Gastrocnemius medialis (tissue), 4 donors: Measurements from ENCODE around the gene SLC2A4. TPM values are rescaled to one million over a fixed set of nuclear protein-coding genes. Genes with fewer than 3 reads are reported as not detected.

Source experiments
- ATAC-seq, 2 donors: fragments of 150-250 bp; one replicate each; pipeline ENCODE4 v1.9.1; 2016
- DNase-seq, 2 donors: peaks; one replicate each; pipeline ENCODE4 v3.0.0-alpha.2; 2019
- H3K27ac ChIP-seq, 4 donors: fragments of 200-600 bp; sonication (generic); 1 replicate in 1 of 4; 2 replicates in 3 of 4; pipeline ENCODE4 v1.5.1; 2016 to 2018; ENCODE audit warnings: mild to moderate bottlenecking in 2 of 4, moderate library complexity in 1 of 4
- H3K27me3 ChIP-seq, 3 donors: fragments of 200-600 bp; sonication (generic) in 2 of 3; 1 replicate in 1 of 3; 2 replicates in 2 of 3; pipeline versions ENCODE4 v1.5.1 to v1.6.0; 2016 to 2019; ENCODE audit warnings: mild to moderate bottlenecking in 1 of 3, moderate library complexity in 1 of 3
- H3K36me3 ChIP-seq, 2 donors: fragments of 200-600 bp; sonication (generic) in 1 of 2; one replicate each; pipeline ENCODE4 v1.5.1; 2017 to 2018
- H3K4me1 ChIP-seq, 2 donors: fragments of 200-600 bp; sonication (generic) in 1 of 2; one replicate each; pipeline ENCODE4 v1.5.1; 2016 to 2017; ENCODE audit warnings: mild to moderate bottlenecking in 2 of 2
- H3K4me3 ChIP-seq, 4 donors: fragments of 200-600 bp; sonication (generic) in 3 of 4; 1 replicate in 1 of 4; 2 replicates in 3 of 4; pipeline ENCODE4 v1.5.1; 2016 to 2019; ENCODE audit warnings: mild to moderate bottlenecking in 2 of 4
- H3K9me3 ChIP-seq, 3 donors: fragments of 200-600 bp; sonication (generic) in 2 of 3; 1 replicate in 1 of 3; 2 replicates in 2 of 3; pipeline ENCODE4 v1.5.1; 2016 to 2019
- POLR2A ChIP-seq, 2 donors: fragments of 450-650 bp; IDR thresholded peaks; one replicate each; pipeline ENCODE4 v1.6.1; 2017; ENCODE audit warnings: antibody characterized with exemption in 2 of 2, mild to moderate bottlenecking in 2 of 2, moderate library complexity in 2 of 2
- in situ Hi-C, 4 donors: fragments of 200-750 bp; cut with MboI; loops; one replicate each; pipeline versions ENCODE4 v1.15.0 to v1.8.0; 2017; ENCODE audit warnings: low sequenced_read_pairs in 4 of 4
- intact Hi-C: fragments of 100-400 bp; cut with DNase I; formaldehyde crosslinking; loops from one replicate; pipeline ENCODE4 v1.15.1; 2023; ENCODE audit warnings: low total_unique reads
- total RNA-seq, 4 donors: library from RNA; depleted of rRNA; stranded (reverse); fragments of >200 nt; gene quantifications; one replicate each; pipeline versions ENCODE4 v1.1.0 to v1.2.3, GENCODE V29; 2016
- TF ChIP-seq, protein P1 (sequence below), 5 experiments: fragments of 450-650 bp in 3 of 5; fragments of 200-600 bp in 2 of 5; sonication (generic) in 2 of 5; IDR thresholded peaks in 4 of 5; conservative IDR thresholded peaks in 1 of 5; 1 replicate in 4 of 5; 2 replicates in 1 of 5; pipeline ENCODE4 v1.5.1; 2016 to 2019; ENCODE audit warnings: antibody characterized with exemption in 5 of 5, mild to moderate bottlenecking in 3 of 5, moderate library complexity in 3 of 5

The SLC2A4 gene
- total RNA-seq, 4 donors from 2014 or later, result 148 to 310 (median 227) TPM

DNA sequence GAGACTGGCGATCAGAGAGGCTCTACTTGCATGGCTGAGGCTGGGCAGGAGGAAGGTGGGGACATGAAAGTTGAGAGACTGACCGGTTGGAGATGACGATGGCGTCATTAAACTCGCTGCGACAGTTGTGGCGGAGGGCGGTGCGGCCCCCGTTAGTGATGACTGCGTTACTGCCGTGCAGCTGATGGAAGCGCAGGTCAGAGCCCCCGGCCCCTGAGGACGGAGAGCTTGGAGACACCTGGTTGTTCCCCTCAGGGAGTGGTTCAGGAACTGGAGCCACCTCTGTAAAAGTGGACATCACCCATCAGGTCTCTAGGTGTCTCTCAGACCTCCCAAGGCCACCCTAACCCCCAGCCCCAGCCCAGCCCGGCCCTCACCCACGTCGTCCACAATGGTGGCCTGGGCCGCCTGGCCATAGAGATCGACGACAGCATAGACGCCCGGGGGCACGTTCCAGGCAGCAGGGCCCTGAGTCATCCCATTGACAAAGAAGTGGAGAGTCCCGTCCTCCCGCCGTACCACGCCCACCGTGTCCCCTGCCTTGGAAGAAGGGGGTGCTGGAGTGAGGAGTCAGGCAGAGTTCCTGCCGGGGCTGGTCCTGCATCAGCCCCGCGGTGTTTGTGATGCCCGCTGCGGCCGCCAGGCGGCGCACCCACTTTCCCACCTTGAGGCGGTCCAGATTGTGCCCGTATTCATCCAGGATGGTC lies 42.4 kb downstream of the SLC2A4 start:
- no peak for TF ChIP-seq POLR2A (IDR thresholded peaks at IDR 0.05)
- TF ChIP-seq, protein P1, sequence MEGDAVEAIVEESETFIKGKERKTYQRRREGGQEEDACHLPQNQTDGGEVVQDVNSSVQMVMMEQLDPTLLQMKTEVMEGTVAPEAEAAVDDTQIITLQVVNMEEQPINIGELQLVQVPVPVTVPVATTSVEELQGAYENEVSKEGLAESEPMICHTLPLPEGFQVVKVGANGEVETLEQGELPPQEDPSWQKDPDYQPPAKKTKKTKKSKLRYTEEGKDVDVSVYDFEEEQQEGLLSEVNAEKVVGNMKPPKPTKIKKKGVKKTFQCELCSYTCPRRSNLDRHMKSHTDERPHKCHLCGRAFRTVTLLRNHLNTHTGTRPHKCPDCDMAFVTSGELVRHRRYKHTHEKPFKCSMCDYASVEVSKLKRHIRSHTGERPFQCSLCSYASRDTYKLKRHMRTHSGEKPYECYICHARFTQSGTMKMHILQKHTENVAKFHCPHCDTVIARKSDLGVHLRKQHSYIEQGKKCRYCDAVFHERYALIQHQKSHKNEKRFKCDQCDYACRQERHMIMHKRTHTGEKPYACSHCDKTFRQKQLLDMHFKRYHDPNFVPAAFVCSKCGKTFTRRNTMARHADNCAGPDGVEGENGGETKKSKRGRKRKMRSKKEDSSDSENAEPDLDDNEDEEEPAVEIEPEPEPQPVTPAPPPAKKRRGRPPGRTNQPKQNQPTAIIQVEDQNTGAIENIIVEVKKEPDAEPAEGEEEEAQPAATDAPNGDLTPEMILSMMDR (IDR thresholded peaks at IDR 0.05 in 4 of 5, conservative IDR thresholded peaks at IDR 0.05 in 1 of 5), result peak; percentile 46 to 83 (median 74)
- Histone ChIP-seq H3K36me3 (peaks cover 0 to 67% of the 10 kb centered on the region in 2 donors), H3K4me1 (peaks cover 12 to 14% of the 10 kb centered on the region in 2 donors), H3K27ac (no peak overlapping the region), H3K9me3 (no peaks in the 10 kb centered on the region), H3K4me3 (no peak overlapping the region), H3K27me3 (no peaks in the 10 kb centered on the region)
- DNase-seq, result peak in 1 of 2 donors; percentile 42
- ATAC-seq, result no peak
- in situ Hi-C loops, result no loop called here
- intact Hi-C loops, result no loop called here

DNA sequence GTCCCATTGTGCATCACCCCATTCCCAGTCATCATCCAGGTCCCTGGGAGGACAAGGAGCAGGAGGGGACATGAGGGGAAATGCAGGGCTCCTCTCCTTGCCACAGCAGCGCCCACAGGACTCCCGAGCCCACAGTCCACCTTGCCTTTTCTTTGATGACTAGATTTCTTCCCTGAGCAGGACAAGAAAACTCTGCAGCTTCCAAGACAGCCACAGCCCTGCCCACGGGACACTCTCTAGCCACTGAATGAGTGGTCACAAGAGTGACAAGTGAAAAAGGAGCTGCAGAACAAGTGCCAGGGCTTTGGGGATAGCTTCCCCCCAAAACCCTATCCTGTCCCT lies 42.9 kb downstream of the SLC2A4 start:
- DNase-seq (no peak), ATAC-seq (no peak)
- H3K36me3 ChIP-seq, result peaks cover 0 to 64% of the 10 kb centered on the region in 2 donors
- no peaks in the 10 kb centered on the region for H3K27me3 ChIP-seq
- TF ChIP-seq, protein P1 (IDR thresholded peaks at IDR 0.05 in 4 of 5, conservative IDR thresholded peaks at IDR 0.05 in 1 of 5), result peak in 2 of 5 experiments; percentile 6 to 9
- no peak for TF ChIP-seq POLR2A (IDR thresholded peaks at IDR 0.05)
- no peak overlapping the region for H3K27ac ChIP-seq
- H3K4me3 ChIP-seq, result no peak overlapping the region
- H3K4me1 ChIP-seq, result peaks cover 12 to 14% of the 10 kb centered on the region in 2 donors
- in situ Hi-C loops, result no loop called here
- H3K9me3 ChIP-seq, result no peaks in the 10 kb centered on the region
- intact Hi-C loops, result no loop called here

DNA sequence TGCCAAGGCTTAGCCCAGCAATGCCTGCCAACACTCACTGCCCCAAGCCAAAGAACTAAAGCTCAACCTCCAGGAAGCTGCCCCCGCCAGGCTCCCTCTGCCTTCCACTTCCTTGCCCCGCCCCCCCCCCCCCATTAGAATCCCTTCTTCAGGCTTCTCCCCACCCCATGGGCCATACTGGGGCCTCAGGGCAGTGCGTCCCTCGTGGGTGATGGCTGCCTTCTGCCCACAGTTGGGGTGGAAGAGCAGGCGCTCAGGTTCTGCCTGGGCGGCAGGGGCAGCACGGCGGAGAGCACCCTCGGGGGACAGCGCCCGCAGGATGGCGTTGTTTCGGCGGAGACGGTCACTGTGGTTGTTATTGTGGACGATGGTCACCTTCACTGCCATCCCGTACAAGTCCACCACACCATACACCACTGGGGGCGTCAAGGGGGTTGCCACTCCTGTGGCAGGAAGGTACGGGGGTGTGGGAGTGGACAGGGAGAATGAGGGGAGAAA lies 43.6 kb downstream of the SLC2A4 start:
- Histone ChIP-seq H3K9me3 (no peaks in the 10 kb centered on the region), H3K27ac (no peak overlapping the region), H3K4me3 (no peak overlapping the region), H3K4me1 (peaks cover 12 to 17% of the 10 kb centered on the region in 2 donors), H3K36me3 (peaks cover 0 to 60% of the 10 kb centered on the region in 2 donors), H3K27me3 (no peaks in the 10 kb centered on the region)
- intact Hi-C loops (loop anchor here (5.0 kb wide), 1 partner anchor 237 kb away; the partner anchor contains the start of gene SENP3), in situ Hi-C loops (loop anchor here in 1 of 4 donors (25.0 kb wide), 1 partner anchor 288 kb away; the partner anchor contains the start of genes SLC16A11 and SLC16A13)
- TF ChIP-seq, protein P1 (IDR thresholded peaks at IDR 0.05 in 4 of 5, conservative IDR thresholded peaks at IDR 0.05 in 1 of 5), result no peak
- TF ChIP-seq POLR2A (IDR thresholded peaks at IDR 0.05), result no peak
- ATAC-seq, result no peak
- no peak for DNase-seq

DNA sequence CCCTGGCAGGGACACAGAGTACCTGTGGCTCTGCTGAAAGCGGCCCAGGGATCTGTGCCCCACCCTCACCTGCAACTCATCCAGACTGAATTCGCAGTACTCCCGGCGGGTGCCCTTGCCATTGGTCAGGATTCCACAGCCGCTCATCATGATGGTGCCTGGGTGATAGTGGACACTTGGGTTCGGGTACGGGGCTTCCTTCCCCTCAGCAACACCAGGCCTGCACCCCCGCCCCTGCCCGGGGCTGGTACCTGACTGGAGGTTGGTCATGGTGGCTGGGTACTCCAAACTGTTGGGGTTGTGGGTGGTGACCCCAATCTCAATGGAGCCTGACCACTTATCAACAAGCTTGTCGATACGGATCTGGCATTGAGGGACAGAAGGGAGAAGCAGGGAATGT lies 44.7 kb downstream of the SLC2A4 start:
- DNase-seq (no peak), ATAC-seq (no peak)
- no peak for TF ChIP-seq POLR2A (IDR thresholded peaks at IDR 0.05)
- TF ChIP-seq, protein P1 (IDR thresholded peaks at IDR 0.05 in 4 of 5, conservative IDR thresholded peaks at IDR 0.05 in 1 of 5), result no peak
- Histone ChIP-seq H3K4me1 (peaks cover 15 to 24% of the 10 kb centered on the region in 2 donors), H3K27me3 (no peaks in the 10 kb centered on the region), H3K4me3 (no peak overlapping the region), H3K27ac (no peak overlapping the region), H3K9me3 (no peaks in the 10 kb centered on the region), H3K36me3 (peaks cover 0 to 49% of the 10 kb centered on the region in 2 donors)
- intact Hi-C loops (loop anchor here (5.0 kb wide), 1 partner anchor 236 kb away; the partner anchor contains the start of gene SENP3), in situ Hi-C loops (loop anchor here in 1 of 4 donors (25.0 kb wide), 1 partner anchor 289 kb away; the partner anchor contains the start of genes SLC16A11 and SLC16A13)
